ENCODE data around the gene SPG7.

The SPG7 gene

DNA sequence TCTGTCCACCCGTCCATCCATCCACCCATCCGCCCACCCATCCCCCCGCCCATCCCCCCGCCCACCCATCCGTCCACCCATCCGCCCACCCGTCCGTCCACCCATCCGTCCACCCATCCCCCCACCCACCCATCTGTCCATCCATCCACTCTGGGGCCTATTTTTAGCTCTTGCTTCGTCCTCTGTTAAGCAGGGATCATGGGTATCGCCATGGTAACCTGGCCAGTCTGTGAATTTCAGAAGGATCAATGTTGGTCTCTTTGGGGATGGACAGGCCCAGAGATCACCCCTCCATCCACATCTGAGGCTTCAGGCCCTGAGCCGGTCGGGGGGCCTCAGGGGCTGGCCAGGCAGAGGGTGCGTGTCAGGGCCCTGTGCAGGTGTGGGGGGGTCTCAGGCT is 90.0 kb downstream of the SPG7 start:
- Histone ChIP-seq H3K4me3 (ENCODE audit: low read depth, low read length, poor library complexity, severe bottlenecking) (no peak overlapping the region), H3K79me2 (ENCODE audit: insufficient read depth, low read length) (no peaks in the 10 kb centered on the region), H3F3A (ENCODE audit: insufficient read depth, low read length) (no peaks in the 10 kb centered on the region), H3K9me3 (ENCODE audit: low read length) (no peaks in the 10 kb centered on the region), H2AFZ (ENCODE audit: low read length) (no peak overlapping the region), H3K27ac (ENCODE audit: low read depth, low read length, poor library complexity, severe bottlenecking) (no peak overlapping the region), H3K9ac (ENCODE audit: low read length) (no peak overlapping the region), H3K27me3 (ENCODE audit: insufficient read depth, low read length) (no peaks in the 10 kb centered on the region; the same call in none of the 2 replicates), H3K4me2 (ENCODE audit: low read length) (no peak overlapping the region), H3K9me2 (ENCODE audit: low read depth, low read length) (no peaks in the 10 kb centered on the region), H4K20me1 (ENCODE audit: insufficient read depth, low read length) (no peaks in the 10 kb centered on the region), H3K4me1 (ENCODE audit: insufficient read depth, low read length, severe bottlenecking) (no peaks in the 10 kb centered on the region), H3K36me3 (ENCODE audit: insufficient read depth, low read length) (no peaks in the 10 kb centered on the region)
- TF ChIP-seq, protein P1, sequence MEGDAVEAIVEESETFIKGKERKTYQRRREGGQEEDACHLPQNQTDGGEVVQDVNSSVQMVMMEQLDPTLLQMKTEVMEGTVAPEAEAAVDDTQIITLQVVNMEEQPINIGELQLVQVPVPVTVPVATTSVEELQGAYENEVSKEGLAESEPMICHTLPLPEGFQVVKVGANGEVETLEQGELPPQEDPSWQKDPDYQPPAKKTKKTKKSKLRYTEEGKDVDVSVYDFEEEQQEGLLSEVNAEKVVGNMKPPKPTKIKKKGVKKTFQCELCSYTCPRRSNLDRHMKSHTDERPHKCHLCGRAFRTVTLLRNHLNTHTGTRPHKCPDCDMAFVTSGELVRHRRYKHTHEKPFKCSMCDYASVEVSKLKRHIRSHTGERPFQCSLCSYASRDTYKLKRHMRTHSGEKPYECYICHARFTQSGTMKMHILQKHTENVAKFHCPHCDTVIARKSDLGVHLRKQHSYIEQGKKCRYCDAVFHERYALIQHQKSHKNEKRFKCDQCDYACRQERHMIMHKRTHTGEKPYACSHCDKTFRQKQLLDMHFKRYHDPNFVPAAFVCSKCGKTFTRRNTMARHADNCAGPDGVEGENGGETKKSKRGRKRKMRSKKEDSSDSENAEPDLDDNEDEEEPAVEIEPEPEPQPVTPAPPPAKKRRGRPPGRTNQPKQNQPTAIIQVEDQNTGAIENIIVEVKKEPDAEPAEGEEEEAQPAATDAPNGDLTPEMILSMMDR (IDR thresholded peaks at IDR 0.05; ENCODE audit: low read length): no peak
- TF ChIP-seq EZH2 (IDR thresholded peaks at IDR 0.05; ENCODE audit: borderline replicate concordance, low read length): no peak

DNA sequence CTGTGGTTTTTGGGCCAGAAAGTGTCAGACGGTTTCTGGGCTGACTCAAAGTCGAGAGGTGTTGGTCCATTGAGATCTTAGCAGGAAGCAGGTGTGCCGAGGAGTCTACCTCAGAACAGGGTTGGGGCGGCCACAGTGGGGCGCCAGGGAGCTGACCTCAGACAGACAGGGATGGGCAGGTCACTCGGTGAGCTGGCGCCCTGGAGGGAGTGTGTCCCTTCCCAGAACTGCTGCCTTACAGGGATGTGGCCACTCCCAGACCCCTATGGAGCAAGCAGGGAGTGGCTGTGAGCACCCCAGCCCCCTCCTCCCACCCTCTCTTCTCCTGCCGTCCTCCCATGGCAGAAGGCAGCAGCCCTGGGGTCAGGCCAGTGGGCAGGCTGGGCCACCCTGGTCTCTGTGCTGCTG is 91.3 kb downstream of the SPG7 start:
- H4K20me1 ChIP-seq (ENCODE audit: insufficient read depth, low read length): no peaks in the 10 kb centered on the region
- H3K27me3 ChIP-seq (ENCODE audit: insufficient read depth, low read length): no peaks in the 10 kb centered on the region; the same call in none of the 2 replicates
- H3K9ac ChIP-seq (ENCODE audit: low read length): no peak overlapping the region
- TF ChIP-seq, protein P1 (IDR thresholded peaks at IDR 0.05; ENCODE audit: low read length): peak; percentile 49
- no peak for TF ChIP-seq EZH2 (IDR thresholded peaks at IDR 0.05; ENCODE audit: borderline replicate concordance, low read length)
- no peaks in the 10 kb centered on the region for H3F3A ChIP-seq (ENCODE audit: insufficient read depth, low read length)
- no peaks in the 10 kb centered on the region for H3K9me3 ChIP-seq (ENCODE audit: low read length)
- no peak overlapping the region for H2AFZ ChIP-seq (ENCODE audit: low read length)
- no peaks in the 10 kb centered on the region for H3K79me2 ChIP-seq (ENCODE audit: insufficient read depth, low read length)
- no peaks in the 10 kb centered on the region for H3K4me1 ChIP-seq (ENCODE audit: insufficient read depth, low read length, severe bottlenecking)
- no peak overlapping the region for H3K4me2 ChIP-seq (ENCODE audit: low read length)
- no peaks in the 10 kb centered on the region for H3K9me2 ChIP-seq (ENCODE audit: low read depth, low read length)
- no peak overlapping the region for H3K27ac ChIP-seq (ENCODE audit: low read depth, low read length, poor library complexity, severe bottlenecking)
- H3K36me3 ChIP-seq (ENCODE audit: insufficient read depth, low read length): no peaks in the 10 kb centered on the region
- no peak overlapping the region for H3K4me3 ChIP-seq (ENCODE audit: low read depth, low read length, poor library complexity, severe bottlenecking)

- H3K27ac ChIP-seq (ENCODE audit: low read depth, low read length, poor library complexity, severe bottlenecking): no peak overlapping the region
- H3K4me2 ChIP-seq (ENCODE audit: low read length): no peak overlapping the region
- no peak overlapping the region for H2AFZ ChIP-seq (ENCODE audit: low read length)
- no peak overlapping the region for H3K4me3 ChIP-seq (ENCODE audit: low read depth, low read length, poor library complexity, severe bottlenecking)
- H3K9me3 ChIP-seq (ENCODE audit: low read length): no peaks in the 10 kb centered on the region
- H3K36me3 ChIP-seq (ENCODE audit: insufficient read depth, low read length): no peaks in the 10 kb centered on the region
- H3F3A ChIP-seq (ENCODE audit: insufficient read depth, low read length): no peaks in the 10 kb centered on the region
- TF ChIP-seq EZH2 (IDR thresholded peaks at IDR 0.05; ENCODE audit: borderline replicate concordance, low read length): no peak
- TF ChIP-seq, protein P1 (IDR thresholded peaks at IDR 0.05; ENCODE audit: low read length): no peak
- no peak overlapping the region for H3K9ac ChIP-seq (ENCODE audit: low read length)
- no peaks in the 10 kb centered on the region for H4K20me1 ChIP-seq (ENCODE audit: insufficient read depth, low read length)
- H3K79me2 ChIP-seq (ENCODE audit: insufficient read depth, low read length): no peaks in the 10 kb centered on the region
- no peaks in the 10 kb centered on the region for H3K4me1 ChIP-seq (ENCODE audit: insufficient read depth, low read length, severe bottlenecking)
- H3K9me2 ChIP-seq (ENCODE audit: low read depth, low read length): no peaks in the 10 kb centered on the region
- no peaks in the 10 kb centered on the region; the same call in none of the 2 replicates for H3K27me3 ChIP-seq (ENCODE audit: insufficient read depth, low read length)
Observed at GRCh38 chr16:89599902-89600301, 91.7 kb downstream of the SPG7 start.
